Measurements from ENCODE around the gene PRKAG2. TPM values are rescaled to one million over a fixed set of nuclear protein-coding genes. Genes with fewer than 3 reads are reported as not detected.

Gene PRKAG2
- total and polyA plus RNA-seq, 4 donors: 17.5 to 33.3 (median 23.9) TPM

DNA sequence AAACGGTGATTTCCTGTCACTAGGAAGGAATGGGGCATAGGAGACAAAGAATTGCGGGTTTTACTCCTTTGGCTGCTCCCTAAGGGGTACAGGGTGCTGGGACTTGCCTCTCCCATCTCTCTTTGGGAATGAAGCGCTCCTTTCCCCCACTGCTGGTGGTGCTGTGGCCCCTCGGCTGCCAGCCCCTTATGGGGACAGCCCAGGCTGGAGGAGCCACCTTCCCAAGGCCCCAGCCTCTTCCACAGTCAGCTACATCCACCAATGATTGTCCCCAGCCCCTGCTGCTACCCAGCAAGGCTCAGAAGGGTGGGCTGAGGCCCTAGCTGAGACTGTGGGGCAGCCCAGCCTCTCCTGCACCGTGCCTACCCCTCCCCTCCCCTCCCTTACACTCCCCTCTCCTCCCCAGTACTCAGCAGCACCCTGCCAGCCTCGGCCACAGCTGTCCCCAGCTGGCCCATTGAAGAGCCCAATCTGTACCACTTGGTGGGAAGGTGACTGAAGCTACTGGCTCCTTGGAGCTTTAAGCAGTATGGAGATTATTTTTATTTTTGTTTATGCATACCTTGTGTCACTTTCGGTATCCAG, 19.0 kb downstream of the PRKAG2 start:
- no peak overlapping the region for H3K9ac ChIP-seq (ENCODE audit: insufficient read depth in 1 of 2, low read length in 2 of 2)
- ATAC-seq (ENCODE audit: insufficient read depth, low FRiP score): no peak
- WGBS, 2 donors: 69 to 86% methylated on average over 7 of the region's 7 CpGs

DNA sequence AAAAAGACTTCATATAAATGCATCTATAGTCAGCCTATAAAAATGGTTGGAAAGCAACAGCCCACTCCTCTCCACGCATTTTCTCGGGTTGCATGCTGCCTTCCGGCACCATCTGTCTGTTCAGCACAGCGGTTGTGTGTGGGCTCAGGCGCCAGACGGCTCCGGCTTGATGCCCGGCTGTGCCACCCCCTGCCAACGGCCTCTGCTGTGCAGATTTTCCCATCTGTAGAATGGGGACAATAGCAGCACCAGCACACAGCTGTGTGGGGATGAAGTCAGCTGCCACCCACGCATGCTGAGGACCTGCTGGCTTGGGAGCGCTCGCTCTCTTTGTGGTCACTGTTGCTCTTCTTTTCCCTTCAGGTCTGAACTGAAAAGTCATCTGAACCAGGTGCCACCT, 19.5 kb downstream of the PRKAG2 start:
- 90 to 94% methylated on average over 12 of the region's 12 CpGs for WGBS, 2 donors
- ATAC-seq (ENCODE audit: insufficient read depth, low FRiP score): no peak
- Histone ChIP-seq H3K27me3 (ENCODE audit: control insufficient read depth in 3 of 3, insufficient read depth in 3 of 3, low read length in 2 of 3) (no peaks in the 10 kb centered on the region), H3K27ac (ENCODE audit: low read depth in 1 of 2, low read length in 1 of 2) (no peak overlapping the region), H3K4me3 (no peak overlapping the region), H3K4me1 (ENCODE audit: control insufficient read depth in 5 of 5, insufficient read depth in 5 of 5, low read length in 5 of 5) (peaks cover 0 to 6% (median 4%) of the 10 kb centered on the region in 5 donors), H3K9ac (ENCODE audit: insufficient read depth in 1 of 2, low read length in 2 of 2) (no peak overlapping the region), H3K36me3 (ENCODE audit: control insufficient read depth in 4 of 4, insufficient read depth in 4 of 4, low read length in 4 of 4) (peaks cover 0 to 5% (median 0%) of the 10 kb centered on the region in 4 donors), H3K9me3 (ENCODE audit: control insufficient read depth in 4 of 4, insufficient read depth in 3 of 4, low read length in 3 of 4) (no peaks in the 10 kb centered on the region)
- TF ChIP-seq, protein P1, sequence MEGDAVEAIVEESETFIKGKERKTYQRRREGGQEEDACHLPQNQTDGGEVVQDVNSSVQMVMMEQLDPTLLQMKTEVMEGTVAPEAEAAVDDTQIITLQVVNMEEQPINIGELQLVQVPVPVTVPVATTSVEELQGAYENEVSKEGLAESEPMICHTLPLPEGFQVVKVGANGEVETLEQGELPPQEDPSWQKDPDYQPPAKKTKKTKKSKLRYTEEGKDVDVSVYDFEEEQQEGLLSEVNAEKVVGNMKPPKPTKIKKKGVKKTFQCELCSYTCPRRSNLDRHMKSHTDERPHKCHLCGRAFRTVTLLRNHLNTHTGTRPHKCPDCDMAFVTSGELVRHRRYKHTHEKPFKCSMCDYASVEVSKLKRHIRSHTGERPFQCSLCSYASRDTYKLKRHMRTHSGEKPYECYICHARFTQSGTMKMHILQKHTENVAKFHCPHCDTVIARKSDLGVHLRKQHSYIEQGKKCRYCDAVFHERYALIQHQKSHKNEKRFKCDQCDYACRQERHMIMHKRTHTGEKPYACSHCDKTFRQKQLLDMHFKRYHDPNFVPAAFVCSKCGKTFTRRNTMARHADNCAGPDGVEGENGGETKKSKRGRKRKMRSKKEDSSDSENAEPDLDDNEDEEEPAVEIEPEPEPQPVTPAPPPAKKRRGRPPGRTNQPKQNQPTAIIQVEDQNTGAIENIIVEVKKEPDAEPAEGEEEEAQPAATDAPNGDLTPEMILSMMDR (IDR thresholded peaks at IDR 0.05; ENCODE audit: control extremely low read depth, extremely low read depth): no peak
- no peak for DNase-seq

More for the DNA sequence above, 19.0 kb downstream of the PRKAG2 start:
- Histone ChIP-seq H3K36me3 (ENCODE audit: control insufficient read depth in 4 of 4, insufficient read depth in 4 of 4, low read length in 4 of 4) (peaks cover 0 to 5% (median 0%) of the 10 kb centered on the region in 4 donors), H3K27me3 (ENCODE audit: control insufficient read depth in 3 of 3, insufficient read depth in 3 of 3, low read length in 2 of 3) (no peaks in the 10 kb centered on the region), H3K4me1 (ENCODE audit: control insufficient read depth in 5 of 5, insufficient read depth in 5 of 5, low read length in 5 of 5) (peaks cover 0 to 6% (median 4%) of the 10 kb centered on the region in 5 donors), H3K4me3 (no peak overlapping the region), H3K27ac (ENCODE audit: low read depth in 1 of 2, low read length in 1 of 2) (no peak overlapping the region), H3K9me3 (ENCODE audit: control insufficient read depth in 4 of 4, insufficient read depth in 3 of 4, low read length in 3 of 4) (no peaks in the 10 kb centered on the region)
- peak in 1 of 3 donors; percentile 27 for DNase-seq
- TF ChIP-seq, protein P1 (IDR thresholded peaks at IDR 0.05; ENCODE audit: control extremely low read depth, extremely low read depth): no peak

DNA sequence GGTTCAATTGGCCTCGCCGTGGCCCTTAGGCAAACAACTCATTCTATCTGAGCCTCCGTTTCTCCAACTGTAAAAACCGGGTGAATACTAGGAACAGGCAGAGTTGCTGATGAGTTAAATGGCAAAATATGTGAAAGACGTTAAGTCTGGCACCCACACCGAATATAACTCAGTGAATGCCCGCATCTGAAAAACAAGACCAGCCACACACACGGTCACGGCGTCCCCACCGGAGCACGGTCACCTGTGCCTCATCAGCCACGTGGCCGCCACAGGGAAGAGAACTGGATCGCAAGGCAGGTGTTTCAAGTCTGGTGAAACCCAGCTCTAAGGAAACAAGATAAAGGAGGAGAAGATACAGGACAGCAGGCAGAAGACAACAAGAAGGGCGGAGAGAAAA, 20.4 kb downstream of the PRKAG2 start:
- no peaks in the 10 kb centered on the region for H3K9me3 ChIP-seq (ENCODE audit: control insufficient read depth in 4 of 4, insufficient read depth in 3 of 4, low read length in 3 of 4)
- no peaks in the 10 kb centered on the region for H3K27me3 ChIP-seq (ENCODE audit: control insufficient read depth in 3 of 3, insufficient read depth in 3 of 3, low read length in 2 of 3)
- ATAC-seq (ENCODE audit: insufficient read depth, low FRiP score) (no peak), DNase-seq (no peak)
- no peak overlapping the region for H3K4me3 ChIP-seq
- peaks cover 0 to 5% (median 0%) of the 10 kb centered on the region in 4 donors for H3K36me3 ChIP-seq (ENCODE audit: control insufficient read depth in 4 of 4, insufficient read depth in 4 of 4, low read length in 4 of 4)
- no peak overlapping the region for H3K27ac ChIP-seq (ENCODE audit: low read depth in 1 of 2, low read length in 1 of 2)
- TF ChIP-seq, protein P1 (IDR thresholded peaks at IDR 0.05; ENCODE audit: control extremely low read depth, extremely low read depth): no peak
- H3K9ac ChIP-seq (ENCODE audit: insufficient read depth in 1 of 2, low read length in 2 of 2): no peak overlapping the region
- peaks cover 0 to 12% (median 4%) of the 10 kb centered on the region in 5 donors for H3K4me1 ChIP-seq (ENCODE audit: control insufficient read depth in 5 of 5, insufficient read depth in 5 of 5, low read length in 5 of 5)
- WGBS, 2 donors: 93% methylated on average over 16 of the region's 16 CpGs

DNA sequence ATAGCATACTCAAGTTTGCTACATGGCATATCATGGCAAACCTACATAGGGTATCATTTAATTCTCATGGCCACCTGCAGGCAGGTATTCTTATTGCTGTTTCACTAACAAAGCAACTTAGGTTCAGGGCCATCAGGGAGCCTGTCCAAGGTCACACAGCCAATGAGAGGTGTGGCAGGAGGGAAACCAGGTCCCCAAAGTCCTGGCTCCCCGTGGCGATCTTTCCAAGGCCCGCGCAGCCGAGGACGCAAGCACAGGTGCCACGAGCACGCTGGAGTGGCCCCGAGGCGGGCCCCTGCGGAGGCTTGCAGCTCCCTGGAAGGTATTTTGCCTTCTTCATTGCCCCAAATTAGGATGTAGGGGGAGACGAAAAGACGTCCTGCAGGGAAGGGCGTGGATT, 20.8 kb downstream of the PRKAG2 start:
- 93 to 96% methylated on average over 14 of the region's 14 CpGs for WGBS, 2 donors

More for the DNA sequence above, 20.8 kb downstream of the PRKAG2 start:
- no peak overlapping the region for H3K9ac ChIP-seq (ENCODE audit: insufficient read depth in 1 of 2, low read length in 2 of 2)
- ATAC-seq (ENCODE audit: insufficient read depth, low FRiP score) (no peak), DNase-seq (no peak)
- peaks cover 0 to 14% (median 4%) of the 10 kb centered on the region in 5 donors for H3K4me1 ChIP-seq (ENCODE audit: control insufficient read depth in 5 of 5, insufficient read depth in 5 of 5, low read length in 5 of 5)
- H3K4me3 ChIP-seq: no peak overlapping the region
- peaks cover 0 to 5% (median 0%) of the 10 kb centered on the region in 4 donors for H3K36me3 ChIP-seq (ENCODE audit: control insufficient read depth in 4 of 4, insufficient read depth in 4 of 4, low read length in 4 of 4)
- H3K9me3 ChIP-seq (ENCODE audit: control insufficient read depth in 4 of 4, insufficient read depth in 3 of 4, low read length in 3 of 4): no peaks in the 10 kb centered on the region
- no peaks in the 10 kb centered on the region for H3K27me3 ChIP-seq (ENCODE audit: control insufficient read depth in 3 of 3, insufficient read depth in 3 of 3, low read length in 2 of 3)
- TF ChIP-seq, protein P1 (IDR thresholded peaks at IDR 0.05; ENCODE audit: control extremely low read depth, extremely low read depth): no peak
- H3K27ac ChIP-seq (ENCODE audit: low read depth in 1 of 2, low read length in 1 of 2): no peak overlapping the region
